Right atrium auricular region (tissue), 2 donors: ENCODE measurements around the gene TNFSF10. TPM values are rescaled to one million over a fixed set of nuclear protein-coding genes. Genes with fewer than 3 reads are reported as not detected.

Source experiments
- DNase-seq: peaks from one replicate; pipeline ENCODE4 v3.0.0-alpha.2; 2019; ENCODE audit warnings: low spot score
- H3K27ac ChIP-seq, 2 donors: fragments of 200-600 bp; sonication (generic); 1 replicate in 1 of 2; 2 replicates in 1 of 2; pipeline ENCODE4 v1.5.1; 2016 to 2019
- H3K27me3 ChIP-seq, 2 donors: fragments of 200-600 bp; sonication (generic); one replicate each; pipeline versions ENCODE4 v1.5.1 to v1.6.0; 2017 to 2019
- H3K36me3 ChIP-seq: fragments of 200-600 bp; sonication (generic); one replicate; pipeline ENCODE4 v1.5.1; 2016
- H3K4me1 ChIP-seq, 2 donors: fragments of 200-600 bp; sonication (generic); one replicate each; pipeline versions ENCODE4 v1.5.1 to v1.6.0; 2017 to 2019
- H3K4me3 ChIP-seq, 2 donors: fragments of 200-600 bp; sonication (generic); 1 replicate in 1 of 2; 2 replicates in 1 of 2; pipeline ENCODE4 v1.5.1; 2017 to 2019; ENCODE audit warnings: mild to moderate bottlenecking in 1 of 2, moderate library complexity in 1 of 2
- H3K9me3 ChIP-seq, 2 donors: fragments of 200-600 bp; sonication (generic); one replicate each; pipeline ENCODE4 v1.5.1; 2019
- total RNA-seq, 2 donors: library from RNA; depleted of rRNA; stranded (reverse); fragments of >200 nt; gene quantifications; one replicate each; pipeline ENCODE4 v1.1.0, GENCODE V29; 2016
- TF ChIP-seq, protein P1 (sequence below), 2 donors: fragments of 200-600 bp; sonication (generic); IDR thresholded peaks; one replicate each; pipeline ENCODE4 v1.5.1; 2019; ENCODE audit warnings: antibody characterized with exemption in 2 of 2

Gene TNFSF10
- total RNA-seq, 2 donors from 2014 or later, result 12.6 to 15.6 TPM

GRCh38 chr3:172549144-172549543 lies 25.9 kb upstream of the TNFSF10 start:
- no peaks in the 10 kb centered on the region for H3K27me3 ChIP-seq

GRCh38 chr3:172546628-172547214 lies 23.5 kb upstream of the TNFSF10 start:
- no peaks in the 10 kb centered on the region for H3K27me3 ChIP-seq
- H3K36me3 ChIP-seq, result no peaks in the 10 kb centered on the region
- H3K27ac ChIP-seq, result no peak overlapping the region
- DNase-seq, result no peak
- H3K9me3 ChIP-seq, result no peaks in the 10 kb centered on the region
- TF ChIP-seq, protein P1, sequence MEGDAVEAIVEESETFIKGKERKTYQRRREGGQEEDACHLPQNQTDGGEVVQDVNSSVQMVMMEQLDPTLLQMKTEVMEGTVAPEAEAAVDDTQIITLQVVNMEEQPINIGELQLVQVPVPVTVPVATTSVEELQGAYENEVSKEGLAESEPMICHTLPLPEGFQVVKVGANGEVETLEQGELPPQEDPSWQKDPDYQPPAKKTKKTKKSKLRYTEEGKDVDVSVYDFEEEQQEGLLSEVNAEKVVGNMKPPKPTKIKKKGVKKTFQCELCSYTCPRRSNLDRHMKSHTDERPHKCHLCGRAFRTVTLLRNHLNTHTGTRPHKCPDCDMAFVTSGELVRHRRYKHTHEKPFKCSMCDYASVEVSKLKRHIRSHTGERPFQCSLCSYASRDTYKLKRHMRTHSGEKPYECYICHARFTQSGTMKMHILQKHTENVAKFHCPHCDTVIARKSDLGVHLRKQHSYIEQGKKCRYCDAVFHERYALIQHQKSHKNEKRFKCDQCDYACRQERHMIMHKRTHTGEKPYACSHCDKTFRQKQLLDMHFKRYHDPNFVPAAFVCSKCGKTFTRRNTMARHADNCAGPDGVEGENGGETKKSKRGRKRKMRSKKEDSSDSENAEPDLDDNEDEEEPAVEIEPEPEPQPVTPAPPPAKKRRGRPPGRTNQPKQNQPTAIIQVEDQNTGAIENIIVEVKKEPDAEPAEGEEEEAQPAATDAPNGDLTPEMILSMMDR (IDR thresholded peaks at IDR 0.05), result no peak
- H3K4me1 ChIP-seq, result no peaks in the 10 kb centered on the region
- H3K4me3 ChIP-seq, result no peak overlapping the region

More at GRCh38 chr3:172549144-172549543, 25.9 kb upstream of the TNFSF10 start:
- no peaks in the 10 kb centered on the region for H3K4me1 ChIP-seq
- TF ChIP-seq, protein P1 (IDR thresholded peaks at IDR 0.05), result no peak
- DNase-seq, result no peak
- no peak overlapping the region for H3K27ac ChIP-seq
- H3K36me3 ChIP-seq, result no peaks in the 10 kb centered on the region
- H3K4me3 ChIP-seq, result no peak overlapping the region
- no peaks in the 10 kb centered on the region for H3K9me3 ChIP-seq

DNA sequence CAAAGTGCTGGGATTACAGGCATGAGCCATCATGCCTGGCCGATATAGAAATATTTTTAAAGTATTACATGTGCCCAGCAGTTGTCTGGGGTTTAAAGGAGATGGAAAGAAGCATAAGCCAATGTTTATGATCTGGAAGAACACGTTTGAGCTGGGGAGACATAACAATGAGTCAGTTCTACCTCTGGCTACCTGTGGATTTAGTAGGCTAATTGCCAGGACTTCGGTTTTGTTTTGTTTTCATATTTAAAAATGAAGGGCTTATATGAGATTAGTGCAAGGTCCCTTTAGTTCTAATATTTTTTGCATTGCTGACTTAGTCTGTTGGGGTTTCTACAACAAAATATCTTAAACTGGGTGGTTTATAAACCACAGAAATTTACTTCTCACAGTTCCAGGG lies 22.9 kb upstream of the TNFSF10 start:
- Histone ChIP-seq H3K36me3 (no peaks in the 10 kb centered on the region), H3K27me3 (no peaks in the 10 kb centered on the region), H3K4me1 (no peaks in the 10 kb centered on the region), H3K4me3 (no peak overlapping the region), H3K27ac (no peak overlapping the region), H3K9me3 (no peaks in the 10 kb centered on the region)
- TF ChIP-seq, protein P1 (IDR thresholded peaks at IDR 0.05), result no peak
- no peak for DNase-seq

GRCh38 chr3:172544404-172544803 lies 21.2 kb upstream of the TNFSF10 start:
- Histone ChIP-seq H3K36me3 (no peaks in the 10 kb centered on the region), H3K27me3 (no peaks in the 10 kb centered on the region), H3K4me3 (no peak overlapping the region), H3K4me1 (no peaks in the 10 kb centered on the region), H3K27ac (no peak overlapping the region), H3K9me3 (no peaks in the 10 kb centered on the region)
- TF ChIP-seq, protein P1 (IDR thresholded peaks at IDR 0.05), result no peak
- DNase-seq, result no peak

GRCh38 chr3:172543884-172544283 lies 20.7 kb upstream of the TNFSF10 start:
- no peaks in the 10 kb centered on the region for H3K27me3 ChIP-seq
- no peak for DNase-seq
- TF ChIP-seq, protein P1 (IDR thresholded peaks at IDR 0.05), result no peak
- no peaks in the 10 kb centered on the region for H3K36me3 ChIP-seq
- H3K4me3 ChIP-seq, result no peak overlapping the region
- H3K27ac ChIP-seq, result no peak overlapping the region
- H3K4me1 ChIP-seq, result no peaks in the 10 kb centered on the region
- H3K9me3 ChIP-seq, result no peaks in the 10 kb centered on the region

GRCh38 chr3:172543419-172543818 lies 20.2 kb upstream of the TNFSF10 start:
- no peak overlapping the region for H3K27ac ChIP-seq
- H3K9me3 ChIP-seq, result no peaks in the 10 kb centered on the region
- TF ChIP-seq, protein P1 (IDR thresholded peaks at IDR 0.05), result no peak
- no peak overlapping the region for H3K4me3 ChIP-seq
- H3K36me3 ChIP-seq, result no peaks in the 10 kb centered on the region
- H3K4me1 ChIP-seq, result no peaks in the 10 kb centered on the region
- no peak for DNase-seq
- H3K27me3 ChIP-seq, result no peaks in the 10 kb centered on the region
